Measurements from ENCODE around the gene ZC3H6.

The ZC3H6 gene

GRCh38 chr2:112259509-112260294 is 15.7 kb upstream of the ZC3H6 start:
- peak overlapping the region; percentile 4 for H3K4me3 ChIP-seq (ENCODE audit: low read depth, low read length)
- DNase-seq (ENCODE audit: low read depth) = peak; percentile 87
- TF ChIP-seq CTCF (conservative IDR thresholded peaks at IDR 0.05; ENCODE audit: low read depth, low read length) = peak; percentile 100

- DNase-seq (ENCODE audit: low read depth) = no peak
- no peak overlapping the region for H3K4me3 ChIP-seq (ENCODE audit: low read depth, low read length)
- TF ChIP-seq CTCF (conservative IDR thresholded peaks at IDR 0.05; ENCODE audit: low read depth, low read length) = no peak
These were observed 15.1 kb upstream of the ZC3H6 start for GRCh38 chr2:112260295-112260625.

- no peak for TF ChIP-seq CTCF (conservative IDR thresholded peaks at IDR 0.05; ENCODE audit: low read depth, low read length)
- no peak overlapping the region for H3K4me3 ChIP-seq (ENCODE audit: low read depth, low read length)
- no peak for DNase-seq (ENCODE audit: low read depth)
These were observed 12.5 kb upstream of the ZC3H6 start for GRCh38 chr2:112262876-112263275.

- no peak overlapping the region for H3K4me3 ChIP-seq (ENCODE audit: low read depth, low read length)
- DNase-seq (ENCODE audit: low read depth) = no peak
- no peak for TF ChIP-seq CTCF (conservative IDR thresholded peaks at IDR 0.05; ENCODE audit: low read depth, low read length)
These were observed 6.8 kb upstream of the ZC3H6 start for GRCh38 chr2:112268547-112268946.

- no peak for DNase-seq (ENCODE audit: low read depth)
- no peak for TF ChIP-seq CTCF (conservative IDR thresholded peaks at IDR 0.05; ENCODE audit: low read depth, low read length)
- H3K4me3 ChIP-seq (ENCODE audit: low read depth, low read length) = no peak overlapping the region
These were observed 2.7 kb upstream of the ZC3H6 start for GRCh38 chr2:112272669-112273068.

GRCh38 chr2:112273349-112273748 is 2.0 kb upstream of the ZC3H6 start:
- DNase-seq (ENCODE audit: low read depth) = no peak
- no peak for TF ChIP-seq CTCF (conservative IDR thresholded peaks at IDR 0.05; ENCODE audit: low read depth, low read length)
- H3K4me3 ChIP-seq (ENCODE audit: low read depth, low read length) = no peak overlapping the region
